ENCODE measurements around the gene ZFP28.

Gene ZFP28

GRCh38 chr19:56566904-56567273 is 28.1 kb downstream of the ZFP28 start:
- no peaks in the 10 kb centered on the region for H3K79me2 ChIP-seq (ENCODE audit: control insufficient read depth, low read length)
- H3K9me3 ChIP-seq (ENCODE audit: control insufficient read depth, insufficient read depth, low read length) = peaks cover 35% of the 10 kb centered on the region

GRCh38 chr19:56567274-56568120 is 28.7 kb downstream of the ZFP28 start, which contains the start of gene ZNF470:
TSS of gene ZNF470 (plus strand) at chr19:56567468. CDS start at chr19:56570312, 2,844 bp downstream.
- no peaks in the 10 kb centered on the region for H4K20me1 ChIP-seq (ENCODE audit: control insufficient read depth, insufficient read depth, low read depth, low read length)
- no peaks in the 10 kb centered on the region for H3K27me3 ChIP-seq (ENCODE audit: control insufficient read depth, low read length)
- peak within 1 kb of the TSS; percentile 86 for H3K4me3 ChIP-seq (ENCODE audit: low read length)
- no peaks in the 10 kb centered on the region for H3F3A ChIP-seq (ENCODE audit: control insufficient read depth, insufficient read depth)
- no peaks in the 10 kb centered on the region for H3K9me2 ChIP-seq (replicated peaks; ENCODE audit: control insufficient read depth, low read length)
- H3K27ac ChIP-seq (ENCODE audit: low read depth, low read length) = no peak within 1 kb of the TSS
- no peaks in the 10 kb centered on the region for H3K79me2 ChIP-seq (ENCODE audit: control insufficient read depth, low read length)
- TF ChIP-seq, protein P1, sequence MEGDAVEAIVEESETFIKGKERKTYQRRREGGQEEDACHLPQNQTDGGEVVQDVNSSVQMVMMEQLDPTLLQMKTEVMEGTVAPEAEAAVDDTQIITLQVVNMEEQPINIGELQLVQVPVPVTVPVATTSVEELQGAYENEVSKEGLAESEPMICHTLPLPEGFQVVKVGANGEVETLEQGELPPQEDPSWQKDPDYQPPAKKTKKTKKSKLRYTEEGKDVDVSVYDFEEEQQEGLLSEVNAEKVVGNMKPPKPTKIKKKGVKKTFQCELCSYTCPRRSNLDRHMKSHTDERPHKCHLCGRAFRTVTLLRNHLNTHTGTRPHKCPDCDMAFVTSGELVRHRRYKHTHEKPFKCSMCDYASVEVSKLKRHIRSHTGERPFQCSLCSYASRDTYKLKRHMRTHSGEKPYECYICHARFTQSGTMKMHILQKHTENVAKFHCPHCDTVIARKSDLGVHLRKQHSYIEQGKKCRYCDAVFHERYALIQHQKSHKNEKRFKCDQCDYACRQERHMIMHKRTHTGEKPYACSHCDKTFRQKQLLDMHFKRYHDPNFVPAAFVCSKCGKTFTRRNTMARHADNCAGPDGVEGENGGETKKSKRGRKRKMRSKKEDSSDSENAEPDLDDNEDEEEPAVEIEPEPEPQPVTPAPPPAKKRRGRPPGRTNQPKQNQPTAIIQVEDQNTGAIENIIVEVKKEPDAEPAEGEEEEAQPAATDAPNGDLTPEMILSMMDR (IDR thresholded peaks at IDR 0.05; ENCODE audit: low read depth, low read length, poor library complexity, severe bottlenecking) = no peak
- no peak for TF ChIP-seq EZH2phosphoT487 (IDR thresholded peaks at IDR 0.05; ENCODE audit: borderline replicate concordance, low read length)
- H3K4me1 ChIP-seq (ENCODE audit: control insufficient read depth, low read length) = 0 out of 2 replicates have a peak, but pooled peaks cover 3% of the 10 kb centered on the region
- H3K9me3 ChIP-seq (ENCODE audit: control insufficient read depth, insufficient read depth, low read length) = peaks cover 30% of the 10 kb centered on the region
- H3K36me3 ChIP-seq (ENCODE audit: control insufficient read depth, low read length) = no peaks in the 10 kb centered on the region
- H3K4me2 ChIP-seq (ENCODE audit: low read length) = peak within 1 kb of the TSS; percentile 67

More at GRCh38 chr19:56566904-56567273, 28.1 kb downstream of the ZFP28 start:
- 0 out of 2 replicates have a peak, but pooled peaks cover 3% of the 10 kb centered on the region for H3K4me1 ChIP-seq (ENCODE audit: control insufficient read depth, low read length)
- no peaks in the 10 kb centered on the region for H3K36me3 ChIP-seq (ENCODE audit: control insufficient read depth, low read length)
- TF ChIP-seq, protein P1 (IDR thresholded peaks at IDR 0.05; ENCODE audit: low read depth, low read length, poor library complexity, severe bottlenecking) = no peak
- no peak for TF ChIP-seq EZH2phosphoT487 (IDR thresholded peaks at IDR 0.05; ENCODE audit: borderline replicate concordance, low read length)
- H3K9me2 ChIP-seq (replicated peaks; ENCODE audit: control insufficient read depth, low read length) = no peaks in the 10 kb centered on the region
- H3K27me3 ChIP-seq (ENCODE audit: control insufficient read depth, low read length) = no peaks in the 10 kb centered on the region
- no peaks in the 10 kb centered on the region for H4K20me1 ChIP-seq (ENCODE audit: control insufficient read depth, insufficient read depth, low read depth, low read length)
- peak overlapping the region; percentile 86 for H3K4me3 ChIP-seq (ENCODE audit: low read length)
- no peak overlapping the region for H3K27ac ChIP-seq (ENCODE audit: low read depth, low read length)
- H3F3A ChIP-seq (ENCODE audit: control insufficient read depth, insufficient read depth) = no peaks in the 10 kb centered on the region
- peak overlapping the region; percentile 67 for H3K4me2 ChIP-seq (ENCODE audit: low read length)

GRCh38 chr19:56572589-56572988 is 33.8 kb downstream of the ZFP28 start:
- Histone ChIP-seq H3K4me2 (ENCODE audit: low read length) (no peak overlapping the region), H3F3A (ENCODE audit: control insufficient read depth, insufficient read depth) (no peaks in the 10 kb centered on the region), H3K27me3 (ENCODE audit: control insufficient read depth, low read length) (no peaks in the 10 kb centered on the region), H3K79me2 (ENCODE audit: control insufficient read depth, low read length) (no peaks in the 10 kb centered on the region), H3K9me2 (replicated peaks; ENCODE audit: control insufficient read depth, low read length) (no peaks in the 10 kb centered on the region), H3K4me1 (ENCODE audit: control insufficient read depth, low read length) (0 out of 2 replicates have a peak, but pooled peaks cover 3% of the 10 kb centered on the region), H3K36me3 (ENCODE audit: control insufficient read depth, low read length) (no peaks in the 10 kb centered on the region), H3K9me3 (ENCODE audit: control insufficient read depth, insufficient read depth, low read length) (peaks cover 28% of the 10 kb centered on the region), H3K27ac (ENCODE audit: low read depth, low read length) (no peak overlapping the region), H4K20me1 (ENCODE audit: control insufficient read depth, insufficient read depth, low read depth, low read length) (no peaks in the 10 kb centered on the region), H3K4me3 (ENCODE audit: low read length) (no peak overlapping the region)
- TF ChIP-seq, protein P1 (IDR thresholded peaks at IDR 0.05; ENCODE audit: low read depth, low read length, poor library complexity, severe bottlenecking) = no peak
- TF ChIP-seq EZH2phosphoT487 (IDR thresholded peaks at IDR 0.05; ENCODE audit: borderline replicate concordance, low read length) = no peak
